Fibroblast of the aortic adventitia (primary cell): Measurements from ENCODE around the gene SCAI. TPM values are rescaled to one million over a fixed set of nuclear protein-coding genes. Genes with fewer than 3 reads are reported as not detected.
"Not testable (repeated sequence)": the region's sequence is repeated elsewhere in the genome, so short reads cannot be mapped to it uniquely, and the experiment has no call there.

ENCODE experiments used
- DNase-seq: peaks from one replicate; pipeline ENCODE4 v3.0.0-alpha.2; 2010; ENCODE audit warnings: low read depth
- H3K4me3 ChIP-seq: 2 replicates; pipeline ENCODE4 v1.5.1; 2011; ENCODE audit warnings: low read depth, mild to moderate bottlenecking, control low read depth, low read length, moderate library complexity
- total RNA-seq: library from RNA; depleted of rRNA; stranded (reverse); fragments of >200 nt; gene quantifications from 2 replicates; pipeline ENCODE4 v1.2.3, GENCODE V29; 2012; ENCODE audit warnings: low replicate concordance
- TF ChIP-seq, protein P1 (sequence below): IDR thresholded peaks from 2 replicates; pipeline ENCODE4 v1.5.1; 2011; ENCODE audit warnings: mild to moderate bottlenecking, low read length, control low read depth, inconsistent platforms; ENCODE audit not compliant: insufficient read depth

The SCAI gene
- total RNA-seq, 1 donor = 14.0 TPM

DNA sequence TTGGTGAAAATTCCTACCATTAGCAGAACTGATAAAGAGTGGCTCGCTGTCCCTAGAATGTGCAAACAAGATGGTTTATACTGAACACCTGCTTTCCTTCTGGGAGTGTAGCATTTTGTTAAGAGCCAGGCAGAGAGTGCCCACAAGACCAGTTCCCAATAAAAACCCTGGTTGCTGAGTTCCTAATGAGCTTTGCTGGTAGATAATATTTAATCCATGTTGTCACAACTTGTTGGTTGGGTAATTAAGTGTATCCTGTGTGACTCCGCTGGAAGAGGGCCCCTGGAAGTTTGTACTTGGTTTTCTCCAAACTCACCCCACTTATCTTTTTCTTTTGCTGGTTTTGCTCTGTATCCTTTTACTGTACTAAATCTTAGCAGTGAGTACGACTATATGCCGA lies 162.9 kb downstream of the SCAI start:
- no peak overlapping the region for H3K4me3 ChIP-seq
- no peak for DNase-seq
- TF ChIP-seq, protein P1, sequence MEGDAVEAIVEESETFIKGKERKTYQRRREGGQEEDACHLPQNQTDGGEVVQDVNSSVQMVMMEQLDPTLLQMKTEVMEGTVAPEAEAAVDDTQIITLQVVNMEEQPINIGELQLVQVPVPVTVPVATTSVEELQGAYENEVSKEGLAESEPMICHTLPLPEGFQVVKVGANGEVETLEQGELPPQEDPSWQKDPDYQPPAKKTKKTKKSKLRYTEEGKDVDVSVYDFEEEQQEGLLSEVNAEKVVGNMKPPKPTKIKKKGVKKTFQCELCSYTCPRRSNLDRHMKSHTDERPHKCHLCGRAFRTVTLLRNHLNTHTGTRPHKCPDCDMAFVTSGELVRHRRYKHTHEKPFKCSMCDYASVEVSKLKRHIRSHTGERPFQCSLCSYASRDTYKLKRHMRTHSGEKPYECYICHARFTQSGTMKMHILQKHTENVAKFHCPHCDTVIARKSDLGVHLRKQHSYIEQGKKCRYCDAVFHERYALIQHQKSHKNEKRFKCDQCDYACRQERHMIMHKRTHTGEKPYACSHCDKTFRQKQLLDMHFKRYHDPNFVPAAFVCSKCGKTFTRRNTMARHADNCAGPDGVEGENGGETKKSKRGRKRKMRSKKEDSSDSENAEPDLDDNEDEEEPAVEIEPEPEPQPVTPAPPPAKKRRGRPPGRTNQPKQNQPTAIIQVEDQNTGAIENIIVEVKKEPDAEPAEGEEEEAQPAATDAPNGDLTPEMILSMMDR = no peak

DNA sequence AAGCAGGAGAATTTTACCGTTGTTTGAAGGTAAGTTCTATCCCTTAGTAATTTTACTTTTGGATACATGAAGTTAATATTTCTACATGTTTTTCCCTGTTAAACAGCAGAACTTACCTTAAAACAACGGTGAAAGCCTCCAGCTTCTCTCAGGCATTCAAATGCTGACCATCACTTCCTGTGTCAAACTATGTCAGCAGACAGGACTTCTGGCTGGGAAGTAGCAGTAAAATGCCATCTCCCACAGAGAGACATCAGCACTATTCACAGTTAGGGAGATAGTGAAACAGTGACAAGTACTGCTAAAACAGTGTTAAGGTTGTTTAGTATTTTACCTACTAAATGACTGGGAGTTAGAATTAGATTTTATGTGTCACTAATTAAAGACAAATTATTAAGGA lies 168.2 kb downstream of the SCAI start:
- no peak for DNase-seq
- TF ChIP-seq, protein P1 = no peak
- H3K4me3 ChIP-seq = no peak overlapping the region

DNA sequence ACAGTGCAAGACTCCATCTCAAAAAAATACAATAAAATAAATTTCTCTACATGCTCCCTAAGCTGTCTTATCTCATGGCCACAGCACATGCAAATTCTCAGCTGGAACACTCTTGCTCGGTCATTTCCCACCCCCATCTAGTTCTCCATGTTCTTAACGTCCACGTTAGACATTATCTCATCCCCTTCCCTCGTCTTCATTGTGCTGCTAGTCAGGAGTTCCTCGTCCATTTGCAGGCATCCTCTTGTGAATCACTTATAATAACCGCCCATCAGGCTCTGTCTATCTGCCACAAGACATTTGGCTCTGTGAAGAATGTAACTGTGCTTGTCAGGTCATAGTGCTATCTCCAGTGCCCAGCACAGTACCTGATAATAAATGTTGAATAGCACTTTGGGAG lies 169.5 kb downstream of the SCAI start:
- no peak overlapping the region for H3K4me3 ChIP-seq
- DNase-seq = no peak
- TF ChIP-seq, protein P1 = no peak

DNA sequence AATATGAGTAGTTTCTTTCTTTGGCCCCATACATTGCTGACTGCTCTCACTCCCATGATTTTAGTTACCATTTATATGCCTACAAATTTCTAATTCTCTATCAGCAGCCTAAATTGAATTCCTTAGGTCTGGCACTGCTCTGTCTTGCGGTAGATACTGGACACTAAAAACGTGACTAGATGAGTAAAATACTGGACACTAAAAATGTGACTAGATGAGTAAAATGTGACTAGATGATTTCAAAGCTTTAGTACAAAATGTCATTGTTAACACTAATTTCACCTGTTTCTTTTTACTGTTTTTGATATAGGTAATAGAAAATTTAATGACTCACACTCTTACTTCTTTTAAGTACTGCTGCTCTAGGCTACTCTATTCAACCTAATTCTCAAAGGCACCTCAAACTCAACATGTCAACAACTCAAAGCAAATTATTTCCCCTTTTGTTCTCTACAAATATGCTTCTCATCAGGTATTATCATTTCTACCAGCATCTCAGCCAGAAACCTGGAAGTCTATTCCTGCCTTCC lies 171.0 kb downstream of the SCAI start:
- no peak overlapping the region for H3K4me3 ChIP-seq
- TF ChIP-seq, protein P1 = no peak
- no peak for DNase-seq

DNA sequence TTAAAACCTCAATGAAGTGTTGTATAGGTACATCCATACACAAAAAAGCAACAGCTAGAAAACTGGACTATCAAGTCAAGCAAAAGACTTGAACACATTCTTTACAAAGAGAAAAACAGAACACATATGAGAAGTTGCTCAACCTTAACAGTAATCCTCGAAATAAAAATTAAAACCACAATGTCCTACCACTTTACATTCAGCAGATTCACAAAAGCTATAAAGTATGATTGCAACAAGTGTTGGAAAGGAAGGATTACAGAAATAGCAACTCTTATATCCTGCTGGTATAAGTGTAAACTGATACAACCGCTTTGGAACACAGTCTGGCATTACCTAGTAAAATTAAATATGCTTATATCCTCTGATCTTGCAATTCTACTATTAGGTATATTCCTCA lies 173.9 kb downstream of the SCAI start:
- no peak for DNase-seq
- H3K4me3 ChIP-seq = no peak overlapping the region
- TF ChIP-seq, protein P1 = no peak

DNA sequence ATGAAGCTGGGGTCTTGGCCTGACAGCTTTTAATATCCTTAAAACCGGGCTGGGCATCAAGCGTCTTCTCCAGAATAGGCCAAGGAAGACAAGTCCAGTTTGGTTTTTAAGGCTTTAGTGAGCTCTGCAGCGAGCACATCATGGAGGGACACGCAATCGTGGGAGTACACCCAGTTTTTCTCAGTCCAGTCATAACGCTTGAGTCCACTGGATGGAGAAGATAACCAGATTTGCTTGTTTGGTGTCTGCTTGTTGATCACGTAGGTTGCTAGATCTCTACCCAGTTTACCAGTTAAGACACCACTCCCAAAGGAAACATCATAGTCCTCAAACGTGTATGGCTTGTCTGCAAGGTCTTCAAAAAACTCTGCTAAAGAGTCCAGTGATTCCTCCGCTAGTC lies 175.1 kb downstream of the SCAI start:
- TF ChIP-seq, protein P1 = no peak
- no peak overlapping the region for H3K4me3 ChIP-seq
- no peak for DNase-seq

DNA sequence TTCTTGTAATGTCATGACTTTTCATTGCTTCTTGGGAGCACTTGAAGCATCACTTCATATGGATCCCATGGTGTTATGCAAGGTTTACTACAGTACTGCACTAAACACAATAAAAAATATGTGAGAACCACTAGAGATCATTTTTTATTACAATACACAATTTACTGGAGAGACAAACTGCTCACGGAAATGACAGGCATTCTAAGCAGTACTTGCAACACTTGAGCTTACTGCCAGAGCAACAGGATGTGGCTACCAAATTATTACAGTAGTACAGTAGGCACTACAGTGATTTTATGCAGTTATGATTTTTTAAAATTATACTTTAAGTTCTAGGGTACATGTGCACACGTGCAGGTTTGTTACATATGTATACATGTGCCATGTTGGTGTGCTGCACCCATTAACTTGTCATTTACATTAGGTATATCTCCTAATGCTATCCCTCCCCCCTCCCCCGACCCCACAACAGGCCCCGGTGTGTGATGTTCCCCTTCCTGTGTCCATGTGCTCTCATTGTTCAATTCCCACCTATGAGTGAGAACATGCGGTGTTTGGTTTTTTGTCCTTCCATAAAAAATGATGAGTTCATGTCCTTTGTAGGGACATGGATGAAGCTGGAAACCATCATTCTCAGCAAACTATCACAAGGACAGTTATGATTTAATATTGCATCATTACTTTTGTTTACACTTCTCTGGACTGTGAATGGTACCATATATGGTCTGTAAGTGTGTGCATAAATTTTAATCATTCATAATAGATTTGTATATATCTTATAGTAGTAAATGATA lies 177.4 kb downstream of the SCAI start:
- H3K4me3 ChIP-seq, DNase-seq: not testable (repeated sequence)
